Stimulated activated CD4-positive, alpha-beta T cell treated with anti-CD3 and anti-CD28 coated beads, Interleukin-12 subunit alpha, Interleukin-12 subunit beta, amount 100 ng/mL, for 24 hours (primary cell): Measurements from ENCODE around the gene RAB31.

Source experiments
- DNase-seq, 2 experiments: peaks; one replicate each; pipeline ENCODE4 v3.0.0-alpha.2; 2020; ENCODE audit warnings: low read depth in 2 of 2

Gene RAB31

DNA sequence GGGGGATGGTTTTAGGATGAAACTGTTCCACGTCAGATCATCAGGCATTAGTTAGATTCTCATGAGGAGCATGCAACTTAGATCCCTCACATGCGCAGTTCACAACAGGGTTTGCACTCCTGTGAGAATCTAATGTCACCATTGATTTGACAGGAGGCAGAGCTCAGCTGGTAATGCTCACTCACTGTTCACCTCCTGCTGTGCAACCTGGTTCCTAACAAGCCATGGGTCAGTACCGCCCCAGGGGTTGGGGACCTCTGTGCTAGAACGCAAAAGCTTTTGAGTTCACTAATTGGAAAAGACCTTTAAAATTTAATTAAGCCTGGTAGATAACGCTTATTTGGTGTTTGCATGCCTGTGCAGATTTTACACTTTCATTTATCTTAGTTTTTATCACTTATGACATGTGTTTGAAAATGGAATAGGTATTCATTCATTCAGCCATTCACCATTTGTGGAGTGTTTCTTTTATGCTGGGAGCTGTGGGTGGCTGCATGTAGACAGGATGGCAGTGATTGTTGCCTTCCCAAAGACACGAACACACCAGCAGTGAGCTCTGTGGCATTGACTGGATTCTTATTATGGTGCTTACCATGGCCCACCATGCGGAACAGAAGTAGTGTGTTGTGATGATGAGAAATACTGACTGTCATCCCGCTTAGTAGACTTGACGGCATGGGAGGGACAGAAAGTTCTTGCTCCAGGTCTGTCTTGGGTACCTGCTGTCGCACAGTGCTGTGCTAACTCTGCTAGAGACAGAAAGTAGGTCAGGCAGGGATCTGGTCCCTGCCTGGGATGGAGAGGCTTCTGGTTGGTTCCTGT is 6.4 kb downstream of the RAB31 start:
- no peak for DNase-seq

DNA sequence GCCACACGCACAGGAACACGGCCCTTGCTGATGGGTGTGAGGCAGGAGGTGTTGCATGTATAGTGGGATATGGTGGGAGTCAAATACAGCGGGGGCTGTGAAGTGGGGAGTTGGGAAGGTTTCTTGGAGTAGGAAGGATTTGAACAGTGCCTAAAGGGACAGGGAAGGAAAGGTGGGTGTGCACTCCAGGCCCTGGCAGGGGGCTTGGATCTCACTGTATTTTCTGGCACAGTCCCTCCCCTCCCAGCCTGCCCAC is 6.9 kb downstream of the RAB31 start:
- no peak for DNase-seq

- no peak for DNase-seq
Observed at GRCh38 chr18:9715978-9716774, 8.1 kb downstream of the RAB31 start.

GRCh38 chr18:9716780-9717563 is 8.9 kb downstream of the RAB31 start:
- DNase-seq: no peak

- DNase-seq: no peak
Observed at GRCh38 chr18:9719421-9719981, 11.4 kb downstream of the RAB31 start.

DNA sequence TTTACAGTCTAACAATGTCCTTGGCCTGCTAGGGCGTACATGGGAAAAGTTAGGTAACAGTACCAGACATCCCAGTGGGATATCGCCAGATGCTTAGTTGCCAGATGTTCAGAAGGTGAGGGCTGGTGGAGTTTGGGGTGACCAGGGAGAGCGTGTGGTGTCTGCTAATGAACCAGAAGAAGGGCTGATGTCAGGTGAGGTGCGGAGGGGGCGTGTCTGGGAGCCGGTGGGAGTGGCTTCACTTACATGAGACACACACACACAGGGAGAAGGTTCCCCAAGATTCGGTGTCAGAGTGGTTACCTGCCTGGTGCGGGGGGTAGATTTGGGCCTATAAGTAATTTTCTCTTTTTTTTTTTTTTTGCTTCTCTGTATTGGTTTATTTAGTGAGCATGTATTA is 12.2 kb downstream of the RAB31 start:
- DNase-seq: no peak

DNA sequence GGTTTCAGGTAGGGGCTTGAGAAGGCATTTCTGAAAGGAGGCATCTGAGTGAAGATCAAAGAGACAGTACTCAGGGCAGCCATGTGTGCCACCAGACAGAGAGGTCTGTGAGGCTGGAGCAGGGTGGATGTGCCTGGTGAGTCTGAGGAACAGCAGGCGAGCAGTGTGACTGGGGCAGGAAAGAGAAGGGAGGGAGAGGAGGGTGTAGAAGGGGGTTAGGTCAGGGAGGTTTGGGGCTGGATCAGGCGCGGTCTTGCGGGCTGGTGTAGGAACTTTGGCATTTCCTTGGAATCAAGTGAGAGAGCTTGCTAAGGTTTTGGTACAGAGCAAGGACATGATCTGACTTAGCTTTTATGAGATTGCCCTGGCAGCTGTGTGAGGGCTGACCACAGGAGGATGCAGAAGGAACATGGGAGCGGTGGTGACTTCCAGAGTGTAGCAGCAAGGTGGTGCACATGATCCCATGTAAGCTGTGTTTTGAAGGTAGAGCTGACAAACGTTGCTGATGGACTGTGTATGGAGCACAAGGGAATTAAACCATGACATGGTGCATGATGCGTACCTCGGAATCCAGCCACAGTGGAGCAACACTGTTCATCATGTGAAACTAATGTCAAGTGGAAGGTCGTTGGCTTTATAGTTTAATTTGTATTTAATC is 13.9 kb downstream of the RAB31 start:
- no peak for DNase-seq

- no peak for DNase-seq
Observed at GRCh38 chr18:9722691-9723090, 14.6 kb downstream of the RAB31 start.

- no peak for DNase-seq
Observed at GRCh38 chr18:9724797-9725585, 16.9 kb downstream of the RAB31 start.

DNA sequence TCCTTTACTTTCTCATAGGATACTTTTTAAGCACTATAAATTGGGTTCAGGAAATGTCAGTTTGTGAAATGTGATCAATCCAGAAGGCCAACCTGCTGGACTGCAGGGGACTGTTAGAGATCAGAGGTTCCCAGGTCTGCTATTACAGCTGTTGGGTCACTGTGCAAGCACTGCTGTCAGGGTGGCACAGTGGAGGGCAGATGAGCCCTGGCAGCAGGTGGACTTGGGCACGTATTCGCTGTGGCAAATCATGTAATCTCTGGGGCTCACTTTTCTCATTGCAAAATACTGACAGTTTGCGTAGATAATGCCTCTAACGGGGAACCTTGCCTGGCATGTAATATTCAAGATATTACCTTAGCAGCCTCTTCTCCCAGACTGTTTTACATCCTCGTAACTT is 18.1 kb downstream of the RAB31 start:
- DNase-seq: no peak

DNA sequence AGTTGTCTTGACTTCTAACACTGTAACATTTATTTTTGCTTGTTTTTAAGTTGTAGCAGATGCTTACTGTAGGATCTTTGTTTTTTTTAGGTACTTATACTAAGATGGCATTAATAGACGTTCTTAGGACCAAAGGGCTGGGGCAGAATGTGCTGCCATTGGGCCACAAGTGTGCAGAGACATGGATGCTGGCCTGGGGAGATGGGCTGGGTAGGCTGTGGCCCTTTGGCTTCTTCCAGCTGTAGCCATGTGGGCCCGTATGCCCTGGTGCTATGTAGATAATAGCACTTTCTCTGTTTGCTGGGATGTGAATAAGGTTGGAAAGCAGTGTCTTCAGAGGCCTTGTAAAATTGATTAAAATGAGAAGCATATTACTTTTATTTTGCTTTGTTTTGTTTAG is 18.8 kb downstream of the RAB31 start:
- DNase-seq: no peak

DNA sequence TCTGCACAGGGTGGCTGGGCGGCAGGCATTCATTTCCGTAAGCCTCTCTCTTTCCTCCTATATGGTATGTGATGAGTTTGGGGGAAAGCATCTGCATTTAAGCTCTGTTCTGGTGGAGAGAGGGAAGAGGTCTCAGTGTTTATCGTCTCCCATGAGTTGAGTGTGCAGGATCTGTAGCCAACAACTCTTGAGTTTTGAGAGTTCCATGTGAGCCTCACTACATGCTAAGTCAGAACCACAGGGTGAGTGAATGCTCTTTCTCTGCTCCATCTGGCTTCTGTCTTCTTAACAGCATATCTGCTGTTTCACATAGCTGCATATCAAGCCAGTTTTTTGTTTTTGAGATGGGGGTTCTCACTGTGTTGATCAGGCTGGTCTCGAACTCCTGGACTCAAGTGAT is 22.7 kb downstream of the RAB31 start:
- DNase-seq: no peak

DNA sequence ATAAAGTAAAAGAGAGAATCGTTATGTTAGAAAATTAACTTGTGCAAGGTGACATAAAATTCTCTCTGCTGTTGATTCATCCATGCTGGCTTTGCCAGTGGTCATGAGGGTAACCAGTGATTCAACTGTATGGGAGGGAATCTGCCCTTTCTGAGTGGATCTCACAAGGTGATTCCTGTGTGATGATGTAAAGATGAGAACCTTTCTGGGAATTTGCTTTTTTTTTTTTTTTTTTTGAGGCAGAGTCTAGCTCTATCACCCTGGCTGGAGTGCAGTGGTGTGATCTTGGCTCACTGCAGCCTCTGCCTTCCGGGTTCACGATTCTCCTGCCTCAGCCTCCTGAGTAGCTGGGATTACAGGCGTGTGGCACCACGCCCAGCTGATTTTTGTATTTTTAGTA is 23.3 kb downstream of the RAB31 start:
- no peak for DNase-seq

DNA sequence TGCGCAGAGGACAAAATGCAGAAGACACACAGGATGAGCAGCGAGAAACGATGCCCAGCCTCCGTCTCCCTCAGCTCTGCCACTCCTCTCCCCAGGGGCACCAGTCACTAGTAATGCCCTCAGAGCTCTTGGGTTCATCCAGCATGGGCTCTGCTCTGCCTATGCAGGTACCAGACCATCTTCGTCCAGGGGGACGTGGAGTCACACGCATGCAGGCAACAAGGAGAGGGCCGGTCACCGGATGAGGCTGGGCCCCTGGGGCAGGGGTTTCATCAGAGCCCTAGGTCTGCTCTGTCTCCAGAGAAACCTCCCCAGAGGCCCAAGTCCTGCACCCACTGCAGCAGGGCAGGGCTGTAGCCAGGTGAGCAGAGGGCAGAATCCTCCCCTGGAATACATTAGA is 23.9 kb downstream of the RAB31 start:
- DNase-seq: no peak

DNA sequence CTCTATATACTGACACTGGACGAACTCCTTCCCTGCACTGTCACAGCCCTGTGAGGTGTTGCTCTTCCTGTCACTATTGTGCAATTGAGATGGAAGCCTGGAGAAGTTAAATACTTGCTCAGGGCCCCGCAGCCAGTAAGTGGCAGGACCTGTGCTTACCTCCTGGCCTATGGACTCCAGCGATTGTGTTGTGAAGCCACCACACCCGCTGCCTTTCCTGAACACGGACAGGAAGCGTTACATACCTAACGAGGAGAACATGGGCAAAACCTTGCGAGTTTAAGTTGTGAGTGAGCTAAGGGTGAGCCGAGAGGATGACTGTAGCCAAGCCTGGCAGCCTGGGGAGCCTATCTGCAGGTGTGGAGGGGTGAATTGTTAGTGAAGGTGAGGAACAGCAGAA is 26.1 kb downstream of the RAB31 start:
- no peak for DNase-seq

- no peak for DNase-seq
Observed at GRCh38 chr18:9735238-9735637, 27.1 kb downstream of the RAB31 start.

DNA sequence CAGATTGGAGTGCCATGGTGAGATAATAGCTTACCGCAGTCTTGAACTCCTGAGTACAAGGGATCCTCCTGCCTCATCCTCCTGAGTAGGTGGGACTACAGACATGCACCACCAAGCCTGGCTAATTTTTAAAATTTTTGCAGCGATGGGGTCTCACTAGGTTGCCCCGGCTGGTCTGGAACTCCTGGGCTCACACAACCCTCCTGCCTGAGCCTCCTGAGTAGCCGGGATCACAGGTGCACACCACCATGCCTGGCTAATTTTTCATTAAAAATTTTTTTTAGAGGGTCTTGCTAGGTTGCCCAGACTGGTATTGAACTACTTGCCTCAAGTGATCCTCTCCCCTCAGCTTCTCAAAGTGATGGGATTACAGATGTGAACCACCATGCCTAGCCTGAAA is 27.8 kb downstream of the RAB31 start:
- DNase-seq: no peak

- no peak for DNase-seq
Observed at GRCh38 chr18:9736286-9736835, 28.3 kb downstream of the RAB31 start.

DNA sequence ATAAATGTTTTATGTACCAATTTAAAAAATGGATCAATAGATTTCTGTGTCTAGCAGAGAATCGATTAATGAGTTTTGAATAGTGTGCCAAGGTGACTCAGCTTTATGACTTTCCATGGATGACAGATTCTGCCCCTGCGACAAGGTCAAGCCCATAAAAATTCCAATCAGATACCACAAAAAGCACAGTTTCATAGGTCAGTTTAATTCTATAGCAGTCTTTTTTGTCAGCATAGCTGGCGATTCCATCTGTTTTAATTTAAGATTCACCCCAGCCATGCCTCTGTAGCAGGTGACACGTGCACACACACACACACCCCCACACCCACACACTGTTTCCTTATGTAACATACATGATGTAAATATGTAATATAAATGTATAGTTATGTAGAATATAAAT is 28.9 kb downstream of the RAB31 start:
- DNase-seq: no peak

GRCh38 chr18:9737472-9738121 is 29.5 kb downstream of the RAB31 start:
- no peak for DNase-seq
